KG1 (cell line): Measurements from ENCODE around the gene TMEM163.

ENCODE experiments used
- DNase-seq: peaks from one replicate; lab custom pipeline; 2025; lab: John Stamatoyannopoulos, UW

Gene TMEM163

DNA sequence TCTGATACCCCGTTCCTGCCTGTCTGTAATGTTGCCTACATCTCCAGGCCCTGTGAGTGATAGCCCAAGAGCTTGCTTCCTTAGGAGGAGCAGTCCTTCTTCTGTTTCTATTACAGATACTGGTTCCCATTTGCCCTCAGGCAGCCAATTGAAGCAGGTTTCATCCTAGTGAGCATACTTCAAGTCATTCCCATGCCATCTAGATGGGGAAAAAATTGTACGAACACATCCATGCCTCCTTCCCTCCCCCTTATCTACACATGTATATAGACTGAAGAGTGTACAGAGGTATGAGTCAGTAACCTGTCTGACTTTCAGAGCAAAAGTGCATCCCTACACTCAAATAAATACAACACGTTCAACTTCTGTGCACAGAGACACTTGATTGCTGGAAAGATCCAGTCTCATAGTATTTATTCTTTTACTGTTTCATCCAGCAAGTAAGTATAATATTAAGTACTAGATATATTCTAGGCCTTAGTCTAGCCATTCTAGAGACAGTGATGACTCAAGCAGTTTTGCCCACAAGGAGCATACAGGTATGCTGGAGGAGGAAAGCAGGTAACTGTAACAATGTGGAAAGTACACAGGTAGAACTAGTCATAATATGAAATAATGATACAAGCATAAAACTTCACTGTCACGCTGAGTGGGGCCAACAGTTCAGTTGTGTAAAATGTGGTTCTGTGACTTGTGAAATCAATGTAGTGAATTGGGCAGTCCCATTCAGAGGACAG, 311.5 kb downstream of the TMEM163 start:
- DNase-seq, result no peak

DNA sequence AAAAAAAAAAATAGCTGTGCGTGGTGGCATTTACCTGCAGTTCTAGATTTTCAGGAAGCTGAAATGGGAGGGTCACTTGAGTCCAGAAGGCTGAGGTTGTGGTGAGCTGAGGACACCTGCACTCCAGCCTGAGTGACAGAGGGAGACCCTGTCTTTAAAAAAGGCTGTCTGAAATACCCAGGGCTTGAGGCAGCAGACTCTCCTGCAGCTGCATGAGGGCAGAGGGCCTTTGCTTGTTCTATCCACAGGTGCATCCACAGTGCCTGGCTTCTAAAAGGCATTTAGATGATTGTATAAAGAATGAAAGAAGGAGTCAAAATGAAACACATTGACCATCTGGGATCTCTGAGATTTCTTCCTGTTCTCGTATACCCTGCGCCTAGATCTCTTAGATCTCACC, 312.1 kb downstream of the TMEM163 start:
- DNase-seq, result no peak

DNA sequence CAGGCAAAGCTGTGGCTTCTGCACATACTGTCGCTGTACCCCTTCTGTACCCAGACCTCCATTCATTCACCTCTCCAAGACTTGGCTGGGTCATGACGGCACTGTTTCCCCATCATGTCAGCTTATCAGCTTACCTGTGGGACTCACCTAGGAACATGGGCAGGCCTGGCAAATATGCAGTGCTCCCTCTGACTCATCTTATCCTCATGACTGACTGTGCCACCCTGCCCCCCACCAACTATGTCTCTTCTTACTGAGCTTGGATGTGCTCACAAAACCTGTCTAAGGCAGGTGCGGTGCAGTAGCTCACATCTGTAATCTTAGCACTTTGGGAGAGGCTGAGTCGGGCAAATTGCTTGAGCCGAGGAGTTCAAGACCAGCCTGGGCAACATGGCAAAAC, 312.5 kb downstream of the TMEM163 start:
- no peak for DNase-seq
